Rectal smooth muscle tissue (tissue), 1 donor: Measurements from ENCODE around the gene VIT.
"Not testable (repeated sequence)": the region's sequence is repeated elsewhere in the genome, so short reads cannot be mapped to it uniquely, and the experiment has no call there.

Experiments used
- H3K27ac ChIP-seq: one replicate; pipeline ENCODE4 v1.7.0; 2013; ENCODE audit warnings: low read depth, low read length, inconsistent platforms
- H3K27me3 ChIP-seq: one replicate; pipeline ENCODE4 v1.7.0; 2013; ENCODE audit warnings: low read length; ENCODE audit not compliant: control insufficient read depth, insufficient read depth
- H3K36me3 ChIP-seq: one replicate; pipeline ENCODE4 v1.7.0; 2013; ENCODE audit warnings: low read length; ENCODE audit not compliant: control insufficient read depth, insufficient read depth
- H3K4me1 ChIP-seq: one replicate; pipeline ENCODE4 v1.7.0; 2013; ENCODE audit warnings: low read length; ENCODE audit not compliant: control insufficient read depth, insufficient read depth
- H3K4me3 ChIP-seq: one replicate; pipeline ENCODE4 v1.7.0; 2013; ENCODE audit warnings: low read length
- H3K9ac ChIP-seq: one replicate; pipeline ENCODE4 v1.7.0; 2013; ENCODE audit warnings: low read length

VIT gene

GRCh38 chr2:36688291-36688690 is 8.2 kb upstream of the VIT start:
- not testable (repeated sequence) for H3K4me1 ChIP-seq, H3K27ac ChIP-seq, H3K27me3 ChIP-seq, H3K36me3 ChIP-seq, H3K9ac ChIP-seq, H3K4me3 ChIP-seq

DNA sequence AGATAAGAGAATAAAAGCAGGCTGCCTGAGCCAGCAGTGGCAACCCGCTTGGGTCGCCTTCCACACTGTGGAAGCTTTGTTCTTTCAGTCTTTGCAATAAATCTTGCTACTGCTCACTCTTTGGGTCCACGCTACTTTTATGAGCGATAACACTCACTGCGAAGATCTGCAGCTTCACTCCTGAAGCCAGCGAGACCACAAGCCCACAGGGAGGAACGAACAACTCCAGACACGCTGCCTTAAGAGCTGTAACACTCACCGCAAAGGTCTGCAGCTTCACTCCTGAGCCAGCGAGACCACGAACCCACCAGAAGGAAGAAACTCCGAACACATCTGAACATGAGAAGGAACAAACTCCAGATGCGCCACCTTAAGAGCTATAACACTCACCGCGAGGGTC is 7.5 kb upstream of the VIT start:
- not testable (repeated sequence) for H3K4me1 ChIP-seq, H3K4me3 ChIP-seq, H3K9ac ChIP-seq, H3K27ac ChIP-seq, H3K36me3 ChIP-seq, H3K27me3 ChIP-seq

DNA sequence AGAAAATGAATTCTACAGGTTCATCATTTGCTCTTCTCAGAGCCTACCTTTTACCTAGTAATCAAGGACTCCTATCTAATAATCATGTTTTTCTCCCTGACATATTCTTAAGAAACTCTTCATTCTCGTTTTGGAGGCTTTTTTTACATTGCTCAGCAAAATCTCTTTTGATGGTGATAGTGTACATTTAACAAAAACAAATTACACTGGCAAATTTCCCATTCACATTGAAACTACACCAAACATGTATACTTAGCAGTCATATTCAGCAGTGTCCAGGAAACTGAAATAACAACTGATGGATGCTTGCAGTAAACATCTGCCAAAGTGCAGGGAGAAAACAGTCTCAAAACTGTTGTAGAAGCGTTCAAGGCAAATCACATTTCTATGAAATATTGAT is 4.4 kb upstream of the VIT start:
- H3K4me1 ChIP-seq = no peaks in the 10 kb centered on the region
- no peak overlapping the region for H3K4me3 ChIP-seq
- no peaks in the 10 kb centered on the region for H3K36me3 ChIP-seq
- H3K9ac ChIP-seq = no peak overlapping the region
- no peaks in the 10 kb centered on the region for H3K27me3 ChIP-seq
- no peak overlapping the region for H3K27ac ChIP-seq

GRCh38 chr2:36693825-36694224 is 2.7 kb upstream of the VIT start:
- H3K4me3 ChIP-seq = no peak overlapping the region
- H3K9ac ChIP-seq = no peak overlapping the region
- no peaks in the 10 kb centered on the region for H3K27me3 ChIP-seq
- no peaks in the 10 kb centered on the region for H3K36me3 ChIP-seq
- no peak overlapping the region for H3K27ac ChIP-seq
- no peaks in the 10 kb centered on the region for H3K4me1 ChIP-seq

GRCh38 chr2:36695746-36696415 is 626 bp upstream of the VIT start:
- Histone ChIP-seq H3K9ac (no peak overlapping the region), H3K4me3 (no peak overlapping the region), H3K36me3 (no peaks in the 10 kb centered on the region), H3K27me3 (no peaks in the 10 kb centered on the region), H3K4me1 (no peaks in the 10 kb centered on the region), H3K27ac (no peak overlapping the region)

DNA sequence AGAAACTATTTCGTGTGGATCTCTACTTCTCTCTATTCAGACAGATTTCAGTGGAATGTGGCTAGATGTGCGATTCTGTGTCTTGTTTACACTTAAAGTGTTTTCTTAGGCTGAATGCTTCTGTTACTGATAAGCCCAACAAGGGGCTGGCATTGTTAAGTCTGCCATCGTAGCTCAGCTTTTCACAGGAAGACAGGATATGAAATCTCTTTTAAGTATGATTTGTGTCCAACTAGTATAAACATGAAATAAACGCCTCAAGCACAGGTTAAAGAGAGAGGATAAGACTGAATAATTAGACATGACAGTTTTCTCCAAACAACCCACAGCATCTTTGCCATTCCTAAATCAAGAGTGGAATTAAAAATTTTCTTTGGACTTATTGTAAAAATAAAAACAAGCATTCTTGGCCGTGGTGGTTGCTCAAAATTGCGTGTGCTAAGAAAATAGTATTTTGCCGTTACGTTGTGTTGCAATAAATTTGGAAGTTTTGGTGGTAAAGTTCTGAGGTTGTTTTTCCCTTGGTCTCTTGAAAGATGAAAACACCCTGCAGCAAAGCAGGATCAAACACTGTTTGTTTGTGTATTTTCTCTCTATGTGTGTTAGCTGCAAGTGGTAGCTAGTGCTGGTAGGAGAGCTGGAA is 1.0 kb downstream of the VIT start:
- no peak overlapping the region for H3K4me3 ChIP-seq
- no peaks in the 10 kb centered on the region for H3K27me3 ChIP-seq
- H3K9ac ChIP-seq = no peak overlapping the region
- no peak overlapping the region for H3K27ac ChIP-seq
- no peaks in the 10 kb centered on the region for H3K36me3 ChIP-seq
- H3K4me1 ChIP-seq = no peaks in the 10 kb centered on the region

DNA sequence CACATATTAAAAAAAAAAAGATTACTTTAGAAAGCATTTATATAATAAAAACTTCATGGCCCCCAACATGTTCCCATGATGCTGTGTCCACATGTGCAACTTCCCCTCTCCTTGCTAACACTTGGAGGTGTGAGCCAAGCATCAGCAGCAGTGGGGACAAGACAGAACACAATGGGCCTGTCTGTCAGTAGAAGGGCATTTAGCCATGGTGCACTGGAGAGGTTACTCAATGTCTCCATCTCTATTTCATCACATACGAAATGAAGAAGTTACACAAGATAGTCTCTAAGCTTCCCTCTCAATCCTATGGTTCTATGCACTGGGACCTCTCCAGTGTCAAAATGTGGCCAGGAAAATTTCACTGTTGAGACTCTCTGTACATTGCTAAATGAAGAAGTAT is 2.5 kb downstream of the VIT start:
- H3K9ac ChIP-seq = no peak overlapping the region
- H3K4me1 ChIP-seq = no peaks in the 10 kb centered on the region

GRCh38 chr2:36700311-36700710 is 3.8 kb downstream of the VIT start:
- Histone ChIP-seq H3K36me3 (no peaks in the 10 kb centered on the region), H3K27me3 (no peaks in the 10 kb centered on the region), H3K9ac (no peak overlapping the region), H3K4me3 (no peak overlapping the region), H3K27ac (no peak overlapping the region), H3K4me1 (no peaks in the 10 kb centered on the region)

More for the DNA sequence above, 2.5 kb downstream of the VIT start:
- Histone ChIP-seq H3K27me3 (no peaks in the 10 kb centered on the region), H3K36me3 (no peaks in the 10 kb centered on the region), H3K4me3 (no peak overlapping the region), H3K27ac (no peak overlapping the region)

DNA sequence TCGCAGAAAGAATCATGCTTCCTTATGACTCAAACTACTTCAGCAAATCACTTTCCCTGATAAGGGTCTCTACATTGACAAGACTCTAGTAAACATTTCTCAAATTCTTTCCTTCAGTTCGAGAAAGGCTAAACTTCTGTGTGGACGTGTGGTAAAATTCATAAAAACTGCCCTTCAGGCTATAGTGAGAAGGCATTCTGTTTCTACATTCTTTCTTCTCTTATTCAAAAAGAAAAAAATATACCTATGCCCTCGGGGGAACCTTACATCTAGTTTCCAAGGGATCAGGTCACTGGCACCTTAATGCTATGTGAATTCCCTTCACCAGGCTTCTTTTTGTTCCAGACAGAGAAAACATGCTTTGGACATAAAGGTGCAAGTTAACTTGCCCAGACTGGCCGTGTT is 4.9 kb downstream of the VIT start:
- no peak overlapping the region for H3K27ac ChIP-seq

GRCh38 chr2:36701918-36702317 is 5.4 kb downstream of the VIT start:
- no peaks in the 10 kb centered on the region for H3K27me3 ChIP-seq
- no peaks in the 10 kb centered on the region for H3K36me3 ChIP-seq
- no peak overlapping the region for H3K27ac ChIP-seq
- no peak overlapping the region for H3K9ac ChIP-seq
- no peak overlapping the region for H3K4me3 ChIP-seq
- H3K4me1 ChIP-seq = no peaks in the 10 kb centered on the region

More for the DNA sequence above, 4.9 kb downstream of the VIT start:
- Histone ChIP-seq H3K27me3 (no peaks in the 10 kb centered on the region), H3K4me3 (no peak overlapping the region), H3K36me3 (no peaks in the 10 kb centered on the region), H3K9ac (no peak overlapping the region), H3K4me1 (no peaks in the 10 kb centered on the region)

- no peak overlapping the region for H3K27ac ChIP-seq
Measured at GRCh38 chr2:36702781-36703180, 6.3 kb downstream of the VIT start.

DNA sequence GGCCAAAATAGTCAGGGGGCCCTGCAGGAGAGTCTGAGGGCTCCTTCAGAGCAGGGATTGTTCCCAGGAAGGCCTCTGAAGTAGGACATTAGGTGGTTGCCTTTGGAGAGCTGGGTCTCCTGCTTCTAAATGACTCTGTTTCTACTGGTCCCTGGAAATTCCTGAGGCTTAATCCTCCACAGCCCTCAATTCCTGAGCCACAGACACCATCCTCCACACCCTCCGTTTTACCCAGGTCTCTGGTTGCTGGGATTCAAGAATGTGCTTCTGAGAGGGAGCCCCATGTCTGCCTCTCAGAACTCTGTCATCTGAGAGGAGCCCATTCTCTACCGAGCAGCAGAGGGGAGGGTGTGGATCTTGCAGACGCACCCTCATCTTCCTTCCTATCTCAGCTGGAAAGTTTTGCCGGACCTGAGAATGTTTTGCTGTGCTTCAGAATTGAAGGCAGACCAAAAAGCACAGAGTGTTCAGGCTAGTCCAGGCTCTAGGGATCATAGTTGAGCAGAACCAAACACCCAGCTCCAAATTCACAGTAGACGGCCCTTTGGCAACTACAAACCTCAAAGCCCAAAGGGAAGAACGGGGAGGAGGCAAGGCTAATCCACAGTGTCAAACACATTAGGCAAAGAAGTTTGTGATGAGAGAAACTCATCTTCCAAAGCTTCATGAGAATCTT is 8.1 kb downstream of the VIT start:
- Histone ChIP-seq H3K36me3 (no peaks in the 10 kb centered on the region), H3K27me3 (no peaks in the 10 kb centered on the region), H3K4me3 (no peak overlapping the region), H3K9ac (no peak overlapping the region), H3K27ac (no peak overlapping the region), H3K4me1 (no peaks in the 10 kb centered on the region)

More at GRCh38 chr2:36702781-36703180, 6.3 kb downstream of the VIT start:
- Histone ChIP-seq H3K4me1 (no peaks in the 10 kb centered on the region), H3K27me3 (no peaks in the 10 kb centered on the region), H3K36me3 (no peaks in the 10 kb centered on the region), H3K9ac (no peak overlapping the region), H3K4me3 (no peak overlapping the region)
